ENCODE data around the gene PGLYRP1.

GRCh38 chr19:45999653-46000121 lies 23.2 kb downstream of the PGLYRP1 start:
- TF ChIP-seq POLR2AphosphoS5 (IDR thresholded peaks at IDR 0.05) (no peak), CTCF (IDR thresholded peaks at IDR 0.05) (no peak), POLR2A (IDR thresholded peaks at IDR 0.05) (no peak)
